GM23248 (cell line): Measurements from ENCODE around the gene POLR3H.

ENCODE experiments used
- EZH2 ChIP-seq: fragments of 200-600 bp; sonication (generic); IDR thresholded peaks from 2 replicates; pipeline ENCODE4 v1.6.1; 2018; ENCODE audit warnings: antibody characterized with exemption, mild to moderate bottlenecking; ENCODE audit not compliant: insufficient read depth, poor library complexity, severe bottlenecking
- EZH2phosphoT487 ChIP-seq: fragments of 200-600 bp; sonication (generic); IDR thresholded peaks from 2 replicates; pipeline ENCODE4 v1.6.1; 2018; ENCODE audit warnings: antibody characterized with exemption, moderate library complexity, mild to moderate bottlenecking, low read depth; ENCODE audit not compliant: insufficient read depth

DNA sequence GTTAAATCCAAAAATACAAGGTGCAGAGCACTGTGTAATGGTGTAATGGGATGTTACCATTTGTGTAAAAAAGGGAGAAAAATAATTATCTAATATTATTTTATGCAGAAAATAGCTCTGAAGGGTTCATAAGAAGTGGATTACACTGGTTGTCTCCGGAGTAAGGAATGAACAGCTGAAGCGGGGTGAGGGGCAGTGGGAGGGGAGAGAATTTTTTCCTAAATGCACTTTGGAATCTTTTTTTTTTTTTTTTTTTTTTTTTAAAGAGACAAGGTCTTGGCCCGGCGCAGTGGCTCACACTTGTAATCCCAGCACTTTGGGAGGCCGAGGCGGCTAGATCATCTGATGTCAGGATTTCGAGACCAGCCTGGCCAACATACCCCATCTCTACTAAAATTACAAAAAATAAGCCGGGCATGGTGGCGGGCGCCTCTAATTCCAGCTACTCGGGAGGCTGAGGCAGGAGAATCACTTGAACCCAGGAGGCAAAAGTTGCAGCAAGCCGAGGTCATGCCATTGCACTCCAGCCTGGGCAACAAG lies 6.8 kb upstream of the POLR3H start:
- TF ChIP-seq EZH2 (no peak), EZH2phosphoT487 (no peak)
